ENCODE data around the gene WNT9B. TPM values are rescaled to one million over a fixed set of nuclear protein-coding genes. Genes with fewer than 3 reads are reported as not detected.

Gene WNT9B
- total and polyA plus RNA-seq, 2 experiments from 2014 or later = 2.4 to 2.6 TPM

DNA sequence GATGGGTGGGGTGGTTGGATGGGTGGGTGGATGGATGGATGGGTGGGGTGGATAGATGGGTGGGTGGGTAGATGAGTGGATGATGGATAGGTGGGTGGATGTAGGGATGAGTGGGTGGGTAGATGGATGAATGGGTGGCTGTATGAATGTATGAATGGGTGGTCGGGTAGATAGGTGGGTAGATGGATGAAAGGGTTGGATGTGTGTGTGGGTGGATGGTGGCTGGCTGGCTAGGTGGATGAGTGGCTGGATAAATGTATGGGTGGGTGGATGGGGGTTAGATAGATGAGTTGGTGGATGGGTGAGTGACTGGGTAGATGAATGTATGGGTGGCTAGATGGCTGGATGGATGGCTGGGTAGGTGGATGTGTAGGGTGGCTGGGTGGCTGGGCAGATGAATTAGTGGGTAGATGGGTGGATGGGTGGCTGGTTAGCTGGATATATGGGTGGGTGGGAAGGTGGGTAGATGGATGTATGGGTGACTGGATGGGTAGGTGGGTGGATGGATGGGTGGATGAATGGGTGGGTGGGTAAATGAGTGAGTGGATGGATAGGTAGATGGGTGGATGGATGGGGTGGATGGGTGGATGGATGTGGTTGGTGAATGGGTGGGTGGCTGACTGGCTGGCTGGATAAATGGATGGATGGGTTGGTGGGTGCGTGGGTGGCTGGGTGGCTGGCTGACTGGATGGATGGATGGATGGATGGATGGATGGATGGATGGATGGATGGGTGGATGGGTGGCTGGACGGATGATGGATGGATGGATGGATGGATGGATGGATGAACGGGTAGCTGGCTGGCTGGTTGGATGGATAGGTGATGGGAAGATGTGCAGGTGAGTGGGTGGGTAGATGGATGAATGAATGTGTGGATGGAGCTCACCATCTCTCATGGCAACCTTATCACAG lies 52.6 kb downstream of the WNT9B start:
- 88% methylated on average over 3 of the region's 4 CpGs for WGBS (ENCODE audit: low lambda C conversion rate, missing lambda C conversion rate)
- no peak overlapping the region for H3K4me2 ChIP-seq
- no peaks in the 10 kb centered on the region for H3K36me3 ChIP-seq (replicated peaks; ENCODE audit: insufficient read depth, low read depth)
- no peak overlapping the region for H3K27ac ChIP-seq
- no peaks in the 10 kb centered on the region for H3K9me2 ChIP-seq (replicated peaks; ENCODE audit: insufficient read depth)
- no peak for DNase-seq (ENCODE audit: low spot score)
- H3K9me3 ChIP-seq (ENCODE audit: low read depth) = no peaks in the 10 kb centered on the region
- TF ChIP-seq, protein P1, sequence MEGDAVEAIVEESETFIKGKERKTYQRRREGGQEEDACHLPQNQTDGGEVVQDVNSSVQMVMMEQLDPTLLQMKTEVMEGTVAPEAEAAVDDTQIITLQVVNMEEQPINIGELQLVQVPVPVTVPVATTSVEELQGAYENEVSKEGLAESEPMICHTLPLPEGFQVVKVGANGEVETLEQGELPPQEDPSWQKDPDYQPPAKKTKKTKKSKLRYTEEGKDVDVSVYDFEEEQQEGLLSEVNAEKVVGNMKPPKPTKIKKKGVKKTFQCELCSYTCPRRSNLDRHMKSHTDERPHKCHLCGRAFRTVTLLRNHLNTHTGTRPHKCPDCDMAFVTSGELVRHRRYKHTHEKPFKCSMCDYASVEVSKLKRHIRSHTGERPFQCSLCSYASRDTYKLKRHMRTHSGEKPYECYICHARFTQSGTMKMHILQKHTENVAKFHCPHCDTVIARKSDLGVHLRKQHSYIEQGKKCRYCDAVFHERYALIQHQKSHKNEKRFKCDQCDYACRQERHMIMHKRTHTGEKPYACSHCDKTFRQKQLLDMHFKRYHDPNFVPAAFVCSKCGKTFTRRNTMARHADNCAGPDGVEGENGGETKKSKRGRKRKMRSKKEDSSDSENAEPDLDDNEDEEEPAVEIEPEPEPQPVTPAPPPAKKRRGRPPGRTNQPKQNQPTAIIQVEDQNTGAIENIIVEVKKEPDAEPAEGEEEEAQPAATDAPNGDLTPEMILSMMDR (IDR thresholded peaks at IDR 0.05; ENCODE audit: poor library complexity) = no peak
- TF ChIP-seq EZH2 (IDR thresholded peaks at IDR 0.05; ENCODE audit: borderline replicate concordance) (no peak), EZH2phosphoT487 (IDR thresholded peaks at IDR 0.05; ENCODE audit: low read depth, severe bottlenecking, unreplicated experiment) (no peak)
- H3K79me2 ChIP-seq = no peaks in the 10 kb centered on the region
- no peak overlapping the region for H3K4me3 ChIP-seq
- no peaks in the 10 kb centered on the region for H3K27me3 ChIP-seq
- no peaks in the 10 kb centered on the region for H4K20me1 ChIP-seq (ENCODE audit: insufficient read depth, poor library complexity, severe bottlenecking)
- H2AFZ ChIP-seq = no peak overlapping the region
- no peaks in the 10 kb centered on the region for H3K4me1 ChIP-seq (ENCODE audit: insufficient read depth)

DNA sequence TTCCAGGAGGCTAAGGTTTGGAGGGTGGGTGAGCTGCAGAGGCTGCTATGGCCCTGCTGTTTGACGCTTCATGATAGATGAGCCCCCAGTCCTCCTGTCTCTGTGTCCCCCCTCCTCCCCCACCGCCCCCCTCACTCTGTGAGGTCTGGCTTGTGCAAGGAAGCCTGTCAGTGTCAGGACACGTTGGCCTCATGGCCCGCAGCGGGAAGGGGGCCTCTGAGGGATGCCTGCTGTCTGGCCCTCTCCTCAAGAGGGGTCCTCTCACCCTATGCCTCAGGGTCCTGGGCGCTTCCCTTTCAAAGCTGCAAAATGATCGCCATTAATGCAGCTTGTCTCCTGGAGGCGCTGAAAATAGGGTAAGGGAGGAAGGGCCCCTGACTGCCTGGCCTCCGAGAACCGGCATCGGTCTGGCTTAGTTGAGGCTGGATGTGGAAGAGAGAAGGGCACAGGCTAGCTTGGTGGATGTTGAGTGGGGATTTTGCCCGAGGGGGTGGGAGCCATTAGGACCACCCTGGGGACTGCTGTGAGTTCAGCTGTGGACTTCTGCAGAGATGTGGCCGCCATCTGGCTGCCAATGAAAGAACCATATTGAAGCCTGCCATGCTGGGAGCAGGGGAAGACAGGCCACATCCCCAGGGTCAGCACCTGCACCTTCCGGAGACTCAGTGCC lies 56.8 kb downstream of the WNT9B start:
- Histone ChIP-seq H3K27ac (no peak overlapping the region), H3K79me2 (no peaks in the 10 kb centered on the region), H3K4me2 (no peak overlapping the region), H3K36me3 (replicated peaks; ENCODE audit: insufficient read depth, low read depth) (no peaks in the 10 kb centered on the region), H4K20me1 (ENCODE audit: insufficient read depth, poor library complexity, severe bottlenecking) (no peaks in the 10 kb centered on the region), H2AFZ (no peak overlapping the region), H3K27me3 (no peaks in the 10 kb centered on the region), H3K4me1 (ENCODE audit: insufficient read depth) (no peaks in the 10 kb centered on the region), H3K4me3 (no peak overlapping the region), H3K9me3 (ENCODE audit: low read depth) (no peaks in the 10 kb centered on the region), H3K9me2 (replicated peaks; ENCODE audit: insufficient read depth) (no peaks in the 10 kb centered on the region)
- WGBS (ENCODE audit: low lambda C conversion rate, missing lambda C conversion rate) = 54% methylated on average over 13 of the region's 14 CpGs
- TF ChIP-seq EZH2 (IDR thresholded peaks at IDR 0.05; ENCODE audit: borderline replicate concordance) (no peak), EZH2phosphoT487 (IDR thresholded peaks at IDR 0.05; ENCODE audit: low read depth, severe bottlenecking, unreplicated experiment) (no peak)
- TF ChIP-seq, protein P1 (IDR thresholded peaks at IDR 0.05; ENCODE audit: poor library complexity) = no peak
- DNase-seq (ENCODE audit: low spot score) = no peak

DNA sequence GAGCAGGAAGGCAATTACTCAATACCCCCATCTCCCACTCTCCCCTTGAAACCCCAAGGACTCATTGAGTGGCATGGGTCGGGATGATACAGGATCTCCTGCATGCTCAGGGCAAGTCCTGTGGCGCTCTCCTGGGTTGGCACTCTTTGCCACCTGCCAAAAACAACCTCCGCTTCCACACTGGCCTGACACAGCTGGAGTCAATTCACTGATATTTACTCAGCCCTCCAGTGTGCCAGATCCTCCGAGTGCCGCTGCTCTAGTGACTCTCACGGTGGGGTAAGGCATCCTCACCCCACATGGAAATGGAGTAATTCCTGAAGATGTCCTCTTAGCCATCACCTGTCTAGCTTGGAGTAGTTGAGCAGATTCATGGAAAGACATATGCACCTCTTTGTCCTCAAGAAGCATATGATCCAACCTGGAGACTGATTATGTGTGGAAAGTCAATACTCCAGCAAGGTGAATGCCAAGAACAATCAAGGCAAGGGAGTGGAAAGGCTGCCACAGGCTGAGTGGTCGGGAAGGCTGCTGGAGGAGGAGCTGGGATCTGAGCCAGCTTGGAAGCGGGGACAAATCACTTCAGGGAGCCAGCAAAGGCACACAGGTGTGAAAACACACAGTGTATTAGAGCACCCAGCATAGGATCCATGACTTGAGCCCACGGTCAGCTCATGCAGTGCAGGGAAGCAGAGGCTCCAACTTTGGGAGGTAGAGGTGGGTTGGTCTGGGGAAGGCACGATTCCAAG lies 59.0 kb downstream of the WNT9B start:
- DNase-seq (ENCODE audit: low spot score) = no peak
- Histone ChIP-seq H3K9me2 (replicated peaks; ENCODE audit: insufficient read depth) (no peaks in the 10 kb centered on the region), H3K36me3 (replicated peaks; ENCODE audit: insufficient read depth, low read depth) (no peaks in the 10 kb centered on the region), H4K20me1 (ENCODE audit: insufficient read depth, poor library complexity, severe bottlenecking) (no peaks in the 10 kb centered on the region), H3K4me2 (no peak overlapping the region), H3K27me3 (no peaks in the 10 kb centered on the region), H3K4me3 (no peak overlapping the region), H3K9me3 (ENCODE audit: low read depth) (no peaks in the 10 kb centered on the region), H3K79me2 (no peaks in the 10 kb centered on the region), H3K4me1 (ENCODE audit: insufficient read depth) (no peaks in the 10 kb centered on the region), H3K27ac (no peak overlapping the region), H2AFZ (no peak overlapping the region)
- 75% methylated on average over 10 of the region's 10 CpGs for WGBS (ENCODE audit: low lambda C conversion rate, missing lambda C conversion rate)
- TF ChIP-seq, protein P1 (IDR thresholded peaks at IDR 0.05; ENCODE audit: poor library complexity) = no peak
- no peak for TF ChIP-seq EZH2phosphoT487 (IDR thresholded peaks at IDR 0.05; ENCODE audit: low read depth, severe bottlenecking, unreplicated experiment)
- TF ChIP-seq EZH2 (IDR thresholded peaks at IDR 0.05; ENCODE audit: borderline replicate concordance) = no peak

Measured in hepatocyte (in vitro differentiated cells).